GM18873 (cell line): ENCODE measurements around the gene CRYAB.
"Not testable (repeated sequence)": the region's sequence is repeated elsewhere in the genome, so short reads cannot be mapped to it uniquely, and the experiment has no call there.

ENCODE experiments used
- ATAC-seq: cut with Tn5 transposase; IDR thresholded peaks from one replicate; pipeline ENCODE4 v1.9.1; 2021; ENCODE audit warnings: mild to moderate bottlenecking, moderate library complexity, moderate number of reproducible peaks; ENCODE audit not compliant: unreplicated experiment, low FRiP score

The CRYAB gene

GRCh38 chr11:111934306-111934705 lies 22.7 kb upstream of the CRYAB start:
- ATAC-seq, result no peak

DNA sequence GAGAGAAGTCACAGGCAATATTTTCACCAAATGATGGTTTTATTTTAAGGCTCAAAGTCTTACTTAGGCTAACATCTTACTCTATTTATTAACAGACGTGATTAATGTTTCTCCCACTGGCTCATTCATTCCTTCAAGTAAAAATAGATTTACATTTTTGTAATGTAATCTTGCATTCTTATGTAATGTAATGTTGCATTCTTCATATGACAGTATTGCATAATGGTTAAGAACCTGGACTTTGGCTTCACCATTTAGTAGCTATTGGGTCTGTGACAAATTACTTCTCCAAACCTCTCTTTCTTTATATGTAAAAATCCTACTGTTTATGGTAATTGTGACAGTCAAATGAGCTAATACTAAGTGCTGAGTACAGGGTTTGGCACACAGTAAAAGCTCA lies 22.3 kb upstream of the CRYAB start:
- no peak for ATAC-seq

GRCh38 chr11:111933176-111933575 lies 21.6 kb upstream of the CRYAB start:
- ATAC-seq, result not testable (repeated sequence)

- ATAC-seq, result no peak
Measured at GRCh38 chr11:111932611-111932950, 21.0 kb upstream of the CRYAB start.

DNA sequence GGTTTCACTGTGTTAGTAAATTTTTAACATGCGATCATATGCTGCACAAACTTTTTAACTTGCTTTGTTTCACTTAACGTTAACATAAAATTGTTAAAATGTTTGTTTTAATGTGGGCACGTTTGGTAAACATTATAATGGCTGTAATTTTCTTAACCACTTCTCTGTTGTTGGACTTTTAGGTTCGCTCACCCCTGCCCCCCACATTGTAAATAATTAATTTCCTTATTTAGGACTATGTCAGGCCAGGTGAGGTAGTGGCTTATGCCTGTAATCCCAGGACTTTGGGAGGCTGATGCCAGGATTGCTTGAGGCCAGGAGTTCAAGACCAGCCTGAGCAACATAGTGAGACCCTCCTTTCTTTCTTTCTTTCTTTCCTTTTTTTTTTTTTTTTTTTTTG lies 18.9 kb upstream of the CRYAB start:
- ATAC-seq, result no peak

- ATAC-seq, result peak; percentile 79
Measured at GRCh38 chr11:111926505-111927391, 15.2 kb upstream of the CRYAB start.

DNA sequence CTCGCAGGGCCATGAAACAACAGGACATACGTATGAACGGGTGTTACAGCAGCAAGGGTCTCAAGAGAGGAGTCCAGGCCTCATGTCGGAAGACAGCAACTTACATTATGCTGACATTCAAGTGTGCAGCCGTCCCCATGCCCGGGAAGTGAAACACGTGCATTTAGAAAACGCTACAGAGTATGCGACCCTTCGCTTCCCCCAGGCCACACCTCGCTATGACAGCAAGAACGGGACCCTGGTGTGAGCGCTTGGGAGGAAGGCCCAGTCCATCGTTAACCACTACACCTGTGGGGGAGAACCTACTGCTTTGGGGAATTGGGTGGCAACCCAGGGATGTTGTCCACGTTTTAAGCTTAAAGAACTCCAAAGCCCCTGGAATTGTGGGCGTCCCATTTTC lies 14.4 kb upstream of the CRYAB start:
- ATAC-seq, result no peak

GRCh38 chr11:111923951-111924350 lies 12.4 kb upstream of the CRYAB start:
- ATAC-seq, result no peak

DNA sequence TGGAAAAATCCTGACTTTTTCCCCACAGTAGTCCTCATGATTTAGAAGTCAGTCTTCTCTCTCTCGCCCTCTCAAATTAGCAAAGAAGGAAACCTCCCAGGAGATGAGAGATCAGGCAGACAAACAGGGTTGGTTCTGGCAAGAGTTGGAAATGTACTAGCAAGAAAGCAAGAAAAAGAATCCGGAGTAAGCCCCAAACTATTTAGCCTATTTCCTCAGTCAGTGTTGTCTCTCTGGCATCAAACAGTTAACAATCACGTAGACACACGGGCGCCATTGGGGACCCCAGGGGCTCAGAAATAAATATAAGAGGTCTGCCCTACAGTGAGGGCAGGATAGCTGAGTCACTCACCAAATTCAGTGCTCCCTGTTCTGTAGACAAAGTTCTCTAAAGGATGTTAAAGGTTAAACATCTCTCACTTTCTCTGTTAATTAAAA lies 11.8 kb upstream of the CRYAB start:
- ATAC-seq, result no peak

- no peak for ATAC-seq
Measured at GRCh38 chr11:111922803-111923202, 11.2 kb upstream of the CRYAB start.

DNA sequence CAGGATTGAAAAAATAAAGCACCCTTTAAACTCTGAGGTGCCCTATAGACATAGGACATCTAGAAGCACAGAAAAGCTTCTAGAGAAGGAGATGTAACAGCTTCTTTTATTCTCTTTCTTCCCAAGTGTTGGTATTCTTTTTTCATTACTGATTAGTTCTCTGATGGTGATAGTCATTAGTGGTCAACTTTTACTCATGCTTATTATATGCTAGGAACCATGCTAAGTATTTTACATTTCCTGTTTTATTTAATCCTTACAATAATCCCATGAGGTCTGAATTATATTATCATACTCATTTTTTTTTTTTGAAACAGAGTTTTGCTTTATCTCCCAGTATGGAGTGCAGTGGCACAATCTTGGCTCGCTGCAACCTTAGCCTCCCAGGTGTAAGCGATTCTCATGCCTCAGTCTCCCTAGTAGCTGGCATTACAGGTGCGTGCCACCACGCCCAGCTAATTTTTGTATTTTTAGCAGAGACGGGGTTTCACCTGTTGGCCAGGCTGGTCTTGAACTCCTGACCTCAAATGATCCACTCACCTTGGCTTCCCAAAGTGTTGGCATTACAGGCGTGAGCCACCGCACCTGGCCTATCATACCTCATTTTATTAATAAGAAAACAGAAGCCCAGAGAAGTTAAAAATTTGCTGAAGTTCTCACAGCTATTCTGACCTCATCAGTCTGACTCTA lies 10.1 kb upstream of the CRYAB start:
- ATAC-seq, result no peak

DNA sequence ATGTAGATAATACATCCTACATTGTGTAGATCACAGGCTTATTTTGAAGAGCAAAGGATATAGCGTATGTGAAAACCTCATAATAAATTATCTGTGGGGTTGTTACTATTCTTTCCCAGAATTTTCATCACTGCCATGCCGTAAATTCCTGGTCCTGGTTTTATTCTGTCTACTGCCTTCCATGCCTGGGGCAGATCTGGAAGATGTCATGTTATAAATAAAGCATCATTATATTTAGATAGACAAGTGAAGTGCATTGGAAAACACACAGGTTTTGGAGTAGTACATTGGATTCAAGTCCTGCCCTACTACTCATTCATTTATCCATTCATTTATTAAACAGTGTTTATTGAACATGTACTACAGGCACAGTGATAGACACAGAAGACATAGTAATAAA lies 9.3 kb upstream of the CRYAB start:
- ATAC-seq, result no peak

DNA sequence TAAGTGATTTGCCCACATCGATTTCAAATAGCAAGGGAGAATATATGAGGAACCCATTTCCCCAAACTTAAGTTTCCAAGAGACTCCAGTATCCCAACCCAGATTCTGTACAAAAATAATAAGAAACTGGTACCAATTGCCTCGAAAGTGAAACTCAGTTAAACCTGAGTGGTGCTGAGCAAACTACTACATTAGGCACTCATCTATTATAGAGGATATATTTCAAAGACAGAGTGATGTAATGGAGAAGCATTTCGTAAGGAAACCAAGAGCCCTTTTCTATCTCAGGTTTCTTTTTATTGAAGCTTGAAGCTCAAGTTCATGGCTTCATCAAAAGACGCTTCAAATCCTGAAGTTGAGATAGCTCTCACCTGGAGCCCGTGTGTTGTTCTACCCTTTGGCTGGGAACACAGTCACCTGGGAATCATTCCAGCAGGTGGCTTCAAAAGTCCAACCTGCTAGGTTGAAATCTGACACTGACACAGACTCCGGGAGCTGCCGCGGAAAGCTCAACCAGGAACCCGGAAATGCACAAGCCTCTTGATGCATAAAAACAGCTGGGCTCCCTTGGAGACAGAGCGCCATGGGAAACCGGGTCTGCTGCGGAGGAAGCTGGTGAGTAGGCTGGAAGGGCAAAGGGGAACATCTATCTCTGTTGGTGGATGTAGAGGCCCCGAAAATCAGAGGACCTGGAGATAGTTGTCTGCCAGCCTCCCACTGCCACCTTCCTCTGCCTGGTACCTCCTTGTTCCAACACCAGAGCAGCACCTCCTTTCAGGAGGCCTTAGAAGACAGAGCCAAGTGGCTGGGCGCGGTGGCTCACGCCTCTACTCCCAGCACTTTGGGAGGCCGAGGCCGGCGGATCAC lies 7.1 kb upstream of the CRYAB start, which contains the start of gene C11orf52:
Gene C11orf52, plus strand, starts transcription at position 524 of the 867 bp plus-strand sequence. Its CDS starts 60 bp downstream, at position 584.
- no peak for ATAC-seq

GRCh38 chr11:111917788-111918187 lies 6.2 kb upstream of the CRYAB start:
- ATAC-seq, result no peak

- ATAC-seq, result no peak
Measured at GRCh38 chr11:111917312-111917711, 5.7 kb upstream of the CRYAB start.

DNA sequence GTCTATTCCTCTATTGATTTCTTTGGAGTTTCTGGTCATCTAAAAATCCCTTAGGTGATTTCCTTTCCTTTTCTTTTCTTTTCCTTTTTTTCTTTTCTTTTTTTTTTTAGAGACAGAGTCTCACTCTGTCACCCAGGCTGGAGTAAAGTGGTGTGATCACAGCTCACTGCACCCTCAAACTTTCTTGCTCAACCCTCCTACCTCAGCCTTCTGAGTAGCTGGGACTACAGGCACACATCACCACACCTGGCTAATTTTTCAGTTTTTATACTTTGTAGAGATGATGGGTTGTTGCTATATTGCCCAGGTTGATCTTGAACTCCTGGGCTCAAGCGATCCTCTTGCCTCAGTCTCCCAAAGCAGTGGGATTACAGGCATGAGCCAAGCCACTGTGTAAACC lies 5.2 kb upstream of the CRYAB start:
- ATAC-seq, result no peak

GRCh38 chr11:111913997-111914396 lies 2.4 kb upstream of the CRYAB start:
- no peak for ATAC-seq

- no peak for ATAC-seq
Measured at GRCh38 chr11:111913031-111913861, 1.7 kb upstream of the CRYAB start.

DNA sequence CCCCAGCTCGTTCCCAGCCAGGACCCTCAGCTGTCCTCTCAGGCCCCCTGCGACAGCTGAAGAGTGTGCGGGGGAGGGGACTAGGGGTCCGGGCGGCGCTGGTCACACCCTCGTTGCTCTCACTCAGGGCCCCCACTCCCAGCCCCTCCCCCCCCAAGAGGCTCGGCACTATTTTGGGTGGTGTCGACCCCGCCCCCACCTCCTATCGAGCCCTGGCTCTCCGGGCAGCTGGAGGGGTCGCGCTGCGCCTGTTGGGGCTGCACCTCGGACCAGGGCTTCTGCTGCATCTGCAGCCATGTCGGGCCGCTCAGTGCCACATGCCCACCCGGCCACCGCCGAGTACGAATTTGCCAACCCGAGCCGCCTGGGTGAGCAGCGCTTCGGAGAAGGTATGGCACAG lies 965 bp upstream of the CRYAB start, which contains the start of gene HSPB2:
Gene HSPB2, plus strand, starts transcription at position 200 of the 400 bp plus-strand sequence. Its CDS starts 96 bp downstream, at position 296.
- no peak for ATAC-seq
